Posterior cingulate gyrus (tissue), 11 donors: ENCODE data around the gene CPED1.
A peak's percentile ranks its signal among the peaks of the same experiment; 100 is the strongest.
"Not testable (repeated sequence)": the region's sequence is repeated elsewhere in the genome, so short reads cannot be mapped to it uniquely, and the experiment has no call there.

Source experiments
- DNase-seq, 10 donors: peaks; one replicate each; pipeline versions ENCODE4 v3.0.0 to v3.0.0-alpha.2; 2020 to 2021; ENCODE audit warnings: mixed read lengths in 3 of 10
- intact Hi-C: fragments of 100-400 bp; cut with DNase I; formaldehyde crosslinking; loops from one replicate; pipeline ENCODE4 v1.15.1; 2023

CPED1 gene

GRCh38 chr7:120979765-120980499, 8.6 kb upstream of the CPED1 start:
- DNase-seq = no peak
- intact Hi-C loops = no loop called here

GRCh38 chr7:120981117-120981516, 7.4 kb upstream of the CPED1 start:
- intact Hi-C loops = no loop called here
- DNase-seq = no peak

GRCh38 chr7:120981888-120982615, 6.5 kb upstream of the CPED1 start:
- intact Hi-C loops = no loop called here
- DNase-seq = no peak

- intact Hi-C loops, DNase-seq: not testable (repeated sequence)
These were observed 4.9 kb upstream of the CPED1 start for GRCh38 chr7:120983592-120983991.

GRCh38 chr7:120984406-120984805, 4.1 kb upstream of the CPED1 start:
- DNase-seq = no peak
- intact Hi-C loops = no loop called here

- intact Hi-C loops = no loop called here
- no peak for DNase-seq
These were observed 3.3 kb upstream of the CPED1 start for GRCh38 chr7:120985130-120985758.

GRCh38 chr7:120985839-120986238, 2.7 kb upstream of the CPED1 start:
- intact Hi-C loops = loop anchor here (2.0 kb wide), 1 partner anchor 123 kb away; no protein-coding TSS in a partner anchor
- DNase-seq = no peak

- DNase-seq = no peak
- intact Hi-C loops = loop anchor here (1.0 to 2.0 kb wide), 2 partner anchors 95 to 122 kb away; no protein-coding TSS in a partner anchor
These were observed 1.9 kb upstream of the CPED1 start for GRCh38 chr7:120986650-120987049.

GRCh38 chr7:120987280-120987679, 1.2 kb upstream of the CPED1 start:
- intact Hi-C loops = loop anchor here (1.0 to 2.0 kb wide), 2 partner anchors 94 to 122 kb away; no protein-coding TSS in a partner anchor
- no peak for DNase-seq

GRCh38 chr7:120987683-120988590, 574 bp upstream of the CPED1 start:
- peak; percentile 57 to 97 (median 80) for DNase-seq
- intact Hi-C loops = loop anchor here (1.0 to 2.0 kb wide), 2 partner anchors 93 to 121 kb away; no protein-coding TSS in a partner anchor

GRCh38 chr7:120989257-120990220, 1.0 kb downstream of the CPED1 start:
- intact Hi-C loops = no loop called here
- DNase-seq = peak in 1 of 10 donors; percentile 82

- intact Hi-C loops = no loop called here
- no peak for DNase-seq
These were observed 2.1 kb downstream of the CPED1 start for GRCh38 chr7:120990468-120991118.

- intact Hi-C loops = no loop called here
- DNase-seq = no peak
These were observed 2.6 kb downstream of the CPED1 start for GRCh38 chr7:120991161-120991560.

- intact Hi-C loops = no loop called here
- no peak for DNase-seq
These were observed 3.1 kb downstream of the CPED1 start for GRCh38 chr7:120991581-120991980.

GRCh38 chr7:120992272-120992964, 3.9 kb downstream of the CPED1 start:
- no peak for DNase-seq
- intact Hi-C loops = no loop called here

- intact Hi-C loops = no loop called here
- no peak for DNase-seq
These were observed 4.5 kb downstream of the CPED1 start for GRCh38 chr7:120992965-120993494.

GRCh38 chr7:120993553-120994191, 5.2 kb downstream of the CPED1 start:
- intact Hi-C loops = no loop called here
- DNase-seq = peak in 1 of 10 donors; percentile 72
